ENCODE measurements around the gene GPR31. TPM values are rescaled to one million over a fixed set of nuclear protein-coding genes. Genes with fewer than 3 reads are reported as not detected.

GPR31 gene
- total RNA-seq, 1 donor from 2014 or later: not detected

DNA sequence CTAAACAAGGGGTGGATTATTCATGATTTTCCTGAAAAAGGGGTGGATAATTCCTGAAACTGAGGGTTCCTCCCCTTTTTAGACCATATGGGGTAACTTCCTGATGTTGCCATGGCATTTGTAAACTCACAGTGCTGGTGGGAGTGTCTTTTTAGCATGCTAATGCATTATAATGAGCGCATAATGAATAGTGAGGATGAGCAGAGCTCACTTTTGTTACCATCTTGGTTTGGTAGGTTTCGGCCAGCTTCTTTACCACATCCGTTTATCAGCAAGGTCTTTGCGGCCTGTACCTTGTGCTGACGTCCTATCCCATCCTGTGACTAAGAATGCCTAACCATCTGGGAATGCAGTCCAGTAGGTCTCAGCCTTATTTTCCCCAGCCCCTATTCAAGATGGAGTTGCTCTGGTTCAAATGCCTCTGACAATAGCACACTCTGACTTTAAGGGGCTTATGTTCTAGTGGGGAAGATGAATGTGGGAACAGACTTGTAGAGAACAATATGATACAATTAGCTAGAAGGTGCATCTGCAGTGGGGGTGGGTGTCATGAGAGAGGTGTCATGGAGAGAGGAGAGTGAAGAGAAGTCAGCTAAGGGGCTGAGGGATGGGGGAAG lies 4.2 kb upstream of the GPR31 start:
- H3K36me3 Mint-ChIP-seq (ENCODE audit: low read depth, unreplicated experiment): no peaks in the 10 kb centered on the region
- H3K27me3 Mint-ChIP-seq (ENCODE audit: unreplicated experiment): no peaks in the 10 kb centered on the region
- TF ChIP-seq, protein P1, sequence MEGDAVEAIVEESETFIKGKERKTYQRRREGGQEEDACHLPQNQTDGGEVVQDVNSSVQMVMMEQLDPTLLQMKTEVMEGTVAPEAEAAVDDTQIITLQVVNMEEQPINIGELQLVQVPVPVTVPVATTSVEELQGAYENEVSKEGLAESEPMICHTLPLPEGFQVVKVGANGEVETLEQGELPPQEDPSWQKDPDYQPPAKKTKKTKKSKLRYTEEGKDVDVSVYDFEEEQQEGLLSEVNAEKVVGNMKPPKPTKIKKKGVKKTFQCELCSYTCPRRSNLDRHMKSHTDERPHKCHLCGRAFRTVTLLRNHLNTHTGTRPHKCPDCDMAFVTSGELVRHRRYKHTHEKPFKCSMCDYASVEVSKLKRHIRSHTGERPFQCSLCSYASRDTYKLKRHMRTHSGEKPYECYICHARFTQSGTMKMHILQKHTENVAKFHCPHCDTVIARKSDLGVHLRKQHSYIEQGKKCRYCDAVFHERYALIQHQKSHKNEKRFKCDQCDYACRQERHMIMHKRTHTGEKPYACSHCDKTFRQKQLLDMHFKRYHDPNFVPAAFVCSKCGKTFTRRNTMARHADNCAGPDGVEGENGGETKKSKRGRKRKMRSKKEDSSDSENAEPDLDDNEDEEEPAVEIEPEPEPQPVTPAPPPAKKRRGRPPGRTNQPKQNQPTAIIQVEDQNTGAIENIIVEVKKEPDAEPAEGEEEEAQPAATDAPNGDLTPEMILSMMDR (IDR thresholded peaks at IDR 0.05; ENCODE audit: unreplicated experiment): no peak
- DNase-seq (ENCODE audit: low spot score): no peak
- H3K4me1 Mint-ChIP-seq (ENCODE audit: unreplicated experiment): no peaks in the 10 kb centered on the region
- H3K9me3 Mint-ChIP-seq (ENCODE audit: unreplicated experiment): no peaks in the 10 kb centered on the region
- no peak overlapping the region for H3K27ac Mint-ChIP-seq (ENCODE audit: unreplicated experiment)
- H3K4me3 Mint-ChIP-seq (ENCODE audit: unreplicated experiment): no peak overlapping the region

DNA sequence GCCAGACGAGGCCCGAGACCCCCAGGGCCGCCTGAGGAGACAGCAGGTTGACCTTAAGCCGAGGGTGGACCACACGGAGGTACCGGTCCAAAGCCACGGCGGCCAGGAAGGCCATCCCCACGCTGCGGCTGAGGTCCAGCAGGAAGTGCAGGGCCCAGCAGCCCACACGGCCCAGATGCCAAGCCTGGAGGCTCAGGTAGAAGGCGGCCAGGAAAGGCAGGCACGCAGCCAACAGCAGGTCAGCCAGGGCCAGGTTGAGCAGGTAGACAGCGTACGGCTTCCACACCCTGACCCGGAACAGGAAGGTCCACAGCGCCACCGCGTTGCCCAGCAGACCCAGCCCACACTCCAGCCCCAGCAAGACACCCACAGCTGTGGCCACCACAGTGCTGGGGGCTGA lies 366 bp downstream of the GPR31 start:
- Mint-ChIP-seq H3K4me1 (ENCODE audit: unreplicated experiment) (peaks cover 13% of the 10 kb centered on the region), H3K36me3 (ENCODE audit: low read depth, unreplicated experiment) (no peaks in the 10 kb centered on the region), H3K9me3 (ENCODE audit: unreplicated experiment) (no peaks in the 10 kb centered on the region), H3K4me3 (ENCODE audit: unreplicated experiment) (no peak overlapping the region), H3K27ac (ENCODE audit: unreplicated experiment) (no peak overlapping the region), H3K27me3 (ENCODE audit: unreplicated experiment) (peaks cover 2% of the 10 kb centered on the region)
- TF ChIP-seq, protein P1 (IDR thresholded peaks at IDR 0.05; ENCODE audit: unreplicated experiment): no peak
- no peak for DNase-seq (ENCODE audit: low spot score)

DNA sequence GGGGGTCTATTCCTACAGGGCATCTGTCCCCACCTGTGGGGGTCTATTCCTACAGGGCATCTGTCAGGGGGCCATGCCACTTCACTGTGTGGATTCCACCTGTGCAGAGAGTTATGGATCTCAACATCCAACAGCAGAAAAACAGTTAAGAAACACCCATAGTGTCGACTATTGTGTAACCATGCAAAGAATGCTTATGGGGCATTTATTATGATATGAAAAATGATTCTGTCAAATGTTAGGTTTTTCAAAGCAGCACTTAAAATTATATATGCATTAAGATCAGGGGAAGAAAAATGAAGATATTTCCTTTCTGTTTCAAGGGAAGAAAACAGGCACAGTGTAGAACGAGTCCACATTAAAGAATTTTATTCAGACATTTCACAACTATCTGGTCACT lies 2.9 kb downstream of the GPR31 start:
- H3K36me3 Mint-ChIP-seq (ENCODE audit: low read depth, unreplicated experiment): no peaks in the 10 kb centered on the region
- H3K27me3 Mint-ChIP-seq (ENCODE audit: unreplicated experiment): peaks cover 2% of the 10 kb centered on the region
- no peak for DNase-seq (ENCODE audit: low spot score)
- H3K4me1 Mint-ChIP-seq (ENCODE audit: unreplicated experiment): peaks cover 13% of the 10 kb centered on the region
- no peaks in the 10 kb centered on the region for H3K9me3 Mint-ChIP-seq (ENCODE audit: unreplicated experiment)
- no peak overlapping the region for H3K27ac Mint-ChIP-seq (ENCODE audit: unreplicated experiment)
- TF ChIP-seq, protein P1 (IDR thresholded peaks at IDR 0.05; ENCODE audit: unreplicated experiment): no peak
- H3K4me3 Mint-ChIP-seq (ENCODE audit: unreplicated experiment): no peak overlapping the region

DNA sequence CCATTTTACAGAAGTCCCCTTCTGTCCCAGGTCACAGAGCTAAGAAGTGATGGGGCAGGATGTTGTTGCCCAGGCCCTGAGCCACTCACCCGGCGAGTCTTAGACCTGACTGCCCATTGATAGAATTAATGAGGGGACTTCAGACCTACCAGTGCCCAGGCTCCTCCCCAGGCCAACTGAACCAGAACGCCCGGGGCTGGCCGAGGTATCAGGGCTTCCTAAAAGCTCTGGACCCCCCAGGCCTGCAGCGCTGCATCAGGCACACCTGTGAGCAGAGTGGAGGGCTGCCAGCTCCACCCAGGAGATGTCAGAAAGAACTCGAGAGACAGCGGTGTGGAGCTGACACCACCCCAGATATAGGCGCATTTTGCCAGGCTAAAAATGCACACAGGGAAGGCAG lies 3.5 kb downstream of the GPR31 start:
- Mint-ChIP-seq H3K27me3 (ENCODE audit: unreplicated experiment) (peaks cover 2% of the 10 kb centered on the region), H3K27ac (ENCODE audit: unreplicated experiment) (no peak overlapping the region), H3K4me1 (ENCODE audit: unreplicated experiment) (peaks cover 13% of the 10 kb centered on the region), H3K9me3 (ENCODE audit: unreplicated experiment) (no peaks in the 10 kb centered on the region), H3K36me3 (ENCODE audit: low read depth, unreplicated experiment) (no peaks in the 10 kb centered on the region), H3K4me3 (ENCODE audit: unreplicated experiment) (no peak overlapping the region)
- no peak for DNase-seq (ENCODE audit: low spot score)
- TF ChIP-seq, protein P1 (IDR thresholded peaks at IDR 0.05; ENCODE audit: unreplicated experiment): no peak

DNA sequence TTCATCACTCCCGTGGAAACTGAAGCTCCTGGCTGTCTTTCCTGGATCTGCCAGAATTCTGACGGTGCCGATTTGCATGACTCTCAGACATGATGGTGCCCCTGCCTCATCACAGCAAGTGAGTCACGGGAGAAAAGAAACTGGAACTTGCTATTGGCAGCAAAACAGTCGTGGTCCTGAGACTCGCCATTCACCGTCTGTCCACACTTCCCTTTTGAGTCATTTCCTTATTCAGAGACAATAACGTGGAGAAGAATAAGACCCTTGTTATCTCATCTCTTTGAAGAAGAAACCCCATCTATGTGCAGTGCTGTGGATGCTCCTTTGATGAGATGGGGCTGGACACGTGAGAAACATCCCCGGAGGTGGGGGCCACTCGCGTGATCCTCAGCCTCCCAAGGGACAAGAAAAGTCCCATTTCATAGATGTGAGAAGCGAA lies 4.2 kb downstream of the GPR31 start:
- TF ChIP-seq, protein P1 (IDR thresholded peaks at IDR 0.05; ENCODE audit: unreplicated experiment): no peak
- no peak overlapping the region for H3K27ac Mint-ChIP-seq (ENCODE audit: unreplicated experiment)
- no peaks in the 10 kb centered on the region for H3K9me3 Mint-ChIP-seq (ENCODE audit: unreplicated experiment)
- peaks cover 2% of the 10 kb centered on the region for H3K27me3 Mint-ChIP-seq (ENCODE audit: unreplicated experiment)
- no peak overlapping the region for H3K4me3 Mint-ChIP-seq (ENCODE audit: unreplicated experiment)
- no peaks in the 10 kb centered on the region for H3K36me3 Mint-ChIP-seq (ENCODE audit: low read depth, unreplicated experiment)
- no peak for DNase-seq (ENCODE audit: low spot score)
- H3K4me1 Mint-ChIP-seq (ENCODE audit: unreplicated experiment): peaks cover 13% of the 10 kb centered on the region

Measured in endothelial cell (in vitro differentiated cells).